Thyroid gland (tissue), 4 donors: ENCODE data around the gene PRTFDC1. TPM values are rescaled to one million over a fixed set of nuclear protein-coding genes. Genes with fewer than 3 reads are reported as not detected.
"Not testable (repeated sequence)": the region's sequence is repeated elsewhere in the genome, so short reads cannot be mapped to it uniquely, and the experiment has no call there.

Source experiments
- DNase-seq, 2 donors: peaks; one replicate each; pipeline ENCODE4 v3.0.0-alpha.2; 2019
- H3K27ac ChIP-seq, 3 donors: fragments of 200-600 bp; sonication (generic); 1 replicate in 2 of 3; 2 replicates in 1 of 3; pipeline ENCODE4 v1.5.1; 2016 to 2019; ENCODE audit warnings: mild to moderate bottlenecking in 1 of 3, moderate library complexity in 1 of 3
- H3K27me3 ChIP-seq: fragments of 200-600 bp; sonication (generic); one replicate; pipeline ENCODE4 v1.5.1; 2019
- H3K36me3 ChIP-seq, 2 donors: fragments of 200-600 bp; sonication (generic); one replicate each; pipeline ENCODE4 v1.5.1; 2016 to 2019
- H3K4me1 ChIP-seq, 2 donors: fragments of 200-600 bp; sonication (generic); one replicate each; pipeline ENCODE4 v1.5.1; 2017 to 2019
- H3K4me3 ChIP-seq, 3 donors: fragments of 200-600 bp; sonication (generic); replicated peaks in 1 of 3; 1 replicate in 2 of 3; 2 replicates in 1 of 3; pipeline ENCODE4 v1.5.1; 2016; ENCODE audit warnings: mild to moderate bottlenecking in 1 of 3
- H3K9me3 ChIP-seq: fragments of 200-600 bp; sonication (generic); one replicate; pipeline ENCODE4 v1.5.1; 2017
- POLR2A ChIP-seq, 2 donors: fragments of 450-650 bp; IDR thresholded peaks; one replicate each; pipeline ENCODE4 v1.6.1; 2017; ENCODE audit warnings: antibody characterized with exemption in 2 of 2, mild to moderate bottlenecking in 2 of 2, moderate library complexity in 1 of 2
- WGBS, 2 donors: methylation state at CpG; one replicate each; pipeline ENCODE4 v1.1.5; 2017; 5-methylcytosine and 5-hydroxymethylcytosine counted together
- intact Hi-C: fragments of 100-400 bp; cut with DNase I; formaldehyde crosslinking; loops from one replicate; pipeline ENCODE4 v1.15.1; 2023
- total RNA-seq, 4 donors: library from RNA; depleted of rRNA; stranded (reverse); fragments of >200 nt; gene quantifications; one replicate each; pipeline ENCODE4 v1.2.3, GENCODE V29; 2016
- TF ChIP-seq, protein P1 (sequence below), 6 experiments: fragments of 200-600 bp in 3 of 6; fragments of 450-650 bp in 3 of 6; sonication (generic) in 3 of 6; IDR thresholded peaks; one replicate each; pipeline ENCODE4 v1.5.1; 2016 to 2019; ENCODE audit warnings: antibody characterized with exemption in 6 of 6, mild to moderate bottlenecking in 2 of 6, inconsistent platforms in 1 of 6, moderate library complexity in 1 of 6

Gene PRTFDC1
- total RNA-seq, 4 donors from 2014 or later: 2.9 to 8.7 (median 5.6) TPM

DNA sequence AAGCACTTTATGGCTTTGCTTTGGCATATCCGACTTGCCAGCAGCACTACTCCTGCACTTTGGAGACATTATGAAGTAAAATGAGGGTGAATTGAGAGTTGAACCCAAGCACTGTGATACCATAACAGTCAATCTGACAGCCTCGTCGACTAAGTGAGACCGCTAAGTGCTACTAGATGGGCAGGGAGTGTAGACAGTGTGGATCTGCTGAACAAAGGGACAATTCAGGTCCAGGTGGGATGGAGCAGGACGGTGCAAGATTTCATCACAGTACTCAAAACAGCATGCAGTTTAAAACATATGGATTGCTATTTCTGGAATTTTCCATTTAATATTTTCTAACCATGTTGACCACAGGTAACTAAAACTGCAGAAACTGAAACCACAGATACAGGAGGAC is 20.8 kb upstream of the PRTFDC1 start:
- Histone ChIP-seq H3K27me3 (no peaks in the 10 kb centered on the region), H3K36me3 (no peaks in the 10 kb centered on the region), H3K4me3 (no peak overlapping the region), H3K4me1 (no peaks in the 10 kb centered on the region), H3K27ac (no peak overlapping the region), H3K9me3 (no peaks in the 10 kb centered on the region)
- DNase-seq: no peak
- no peak for TF ChIP-seq POLR2A (IDR thresholded peaks at IDR 0.05)
- TF ChIP-seq, protein P1, sequence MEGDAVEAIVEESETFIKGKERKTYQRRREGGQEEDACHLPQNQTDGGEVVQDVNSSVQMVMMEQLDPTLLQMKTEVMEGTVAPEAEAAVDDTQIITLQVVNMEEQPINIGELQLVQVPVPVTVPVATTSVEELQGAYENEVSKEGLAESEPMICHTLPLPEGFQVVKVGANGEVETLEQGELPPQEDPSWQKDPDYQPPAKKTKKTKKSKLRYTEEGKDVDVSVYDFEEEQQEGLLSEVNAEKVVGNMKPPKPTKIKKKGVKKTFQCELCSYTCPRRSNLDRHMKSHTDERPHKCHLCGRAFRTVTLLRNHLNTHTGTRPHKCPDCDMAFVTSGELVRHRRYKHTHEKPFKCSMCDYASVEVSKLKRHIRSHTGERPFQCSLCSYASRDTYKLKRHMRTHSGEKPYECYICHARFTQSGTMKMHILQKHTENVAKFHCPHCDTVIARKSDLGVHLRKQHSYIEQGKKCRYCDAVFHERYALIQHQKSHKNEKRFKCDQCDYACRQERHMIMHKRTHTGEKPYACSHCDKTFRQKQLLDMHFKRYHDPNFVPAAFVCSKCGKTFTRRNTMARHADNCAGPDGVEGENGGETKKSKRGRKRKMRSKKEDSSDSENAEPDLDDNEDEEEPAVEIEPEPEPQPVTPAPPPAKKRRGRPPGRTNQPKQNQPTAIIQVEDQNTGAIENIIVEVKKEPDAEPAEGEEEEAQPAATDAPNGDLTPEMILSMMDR (IDR thresholded peaks at IDR 0.05): no peak
- WGBS, 2 donors: 75 to 76% methylated on average over 5 of the region's 5 CpGs
- intact Hi-C loops: no loop called here

DNA sequence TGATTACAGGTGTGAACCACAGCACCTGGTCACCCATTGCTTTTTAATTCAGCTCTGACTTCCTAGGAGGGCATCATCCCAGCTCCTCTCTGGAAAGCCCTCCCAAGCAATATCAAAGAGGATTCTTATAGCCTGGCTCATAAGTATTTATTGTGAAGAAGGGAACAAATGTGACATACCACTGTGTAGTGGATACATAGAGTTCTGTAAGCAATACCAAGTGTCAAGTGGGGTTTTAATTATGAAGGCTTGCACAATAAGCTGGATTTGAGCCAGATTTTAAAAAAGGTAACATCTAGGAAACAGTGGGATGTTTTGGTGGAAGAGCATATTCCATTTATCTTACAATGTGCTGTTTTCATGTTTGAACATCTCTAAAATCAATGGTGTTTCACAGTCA is 19.0 kb upstream of the PRTFDC1 start:
- Histone ChIP-seq H3K9me3 (no peaks in the 10 kb centered on the region), H3K27ac (no peak overlapping the region), H3K4me1 (no peaks in the 10 kb centered on the region), H3K36me3 (no peaks in the 10 kb centered on the region), H3K4me3 (no peak overlapping the region), H3K27me3 (no peaks in the 10 kb centered on the region)
- DNase-seq: no peak
- TF ChIP-seq, protein P1 (IDR thresholded peaks at IDR 0.05): no peak
- TF ChIP-seq POLR2A (IDR thresholded peaks at IDR 0.05): no peak
- intact Hi-C loops: no loop called here

DNA sequence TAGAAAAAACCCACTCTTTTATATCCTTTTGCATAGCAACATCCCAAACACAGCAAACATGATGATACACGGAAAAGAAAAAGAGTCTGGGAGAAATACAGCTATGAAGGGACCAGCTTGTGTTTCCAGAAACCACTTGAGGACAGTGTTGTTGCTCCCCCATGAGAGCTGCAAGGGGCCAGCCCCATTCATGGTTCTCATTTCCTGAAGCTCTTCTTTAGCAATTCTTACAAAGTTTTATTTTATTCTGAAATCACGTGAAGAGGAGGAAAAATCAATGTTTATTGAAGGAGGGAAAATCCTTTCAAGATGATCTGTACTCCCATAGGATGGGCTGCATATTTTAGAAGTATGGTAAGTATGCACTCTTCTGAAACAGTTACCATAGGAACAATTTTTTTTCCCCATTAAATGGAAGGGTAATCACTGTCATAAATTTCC is 17.5 kb upstream of the PRTFDC1 start:
- WGBS, 2 donors: 45 to 58% methylated on average over 2 of the region's 2 CpGs
- DNase-seq: no peak
- Histone ChIP-seq H3K4me3 (no peak overlapping the region), H3K27me3 (no peaks in the 10 kb centered on the region), H3K27ac (no peak overlapping the region), H3K36me3 (no peaks in the 10 kb centered on the region), H3K9me3 (no peaks in the 10 kb centered on the region), H3K4me1 (no peaks in the 10 kb centered on the region)
- intact Hi-C loops: no loop called here
- TF ChIP-seq POLR2A (IDR thresholded peaks at IDR 0.05): no peak
- TF ChIP-seq, protein P1 (IDR thresholded peaks at IDR 0.05): no peak

DNA sequence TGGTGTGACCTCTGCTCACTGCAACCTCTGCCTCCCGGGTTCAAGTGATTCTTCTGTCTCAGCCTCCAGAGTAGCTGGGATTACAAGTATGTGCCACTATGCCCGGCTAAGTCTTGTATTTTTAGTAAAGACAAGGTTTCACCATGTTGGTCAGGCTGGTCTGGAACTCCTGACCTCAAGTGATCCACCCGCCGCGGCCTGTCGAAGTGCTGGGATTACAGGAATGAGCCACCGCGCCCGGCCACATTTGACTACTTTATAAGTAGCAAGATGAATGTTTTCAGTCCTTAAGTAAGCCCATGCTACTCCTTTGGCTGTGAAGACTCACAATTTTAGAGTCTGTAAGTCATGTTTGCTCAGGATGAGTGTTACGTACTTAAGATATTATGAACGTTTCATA is 16.5 kb upstream of the PRTFDC1 start:
- H3K27ac ChIP-seq, H3K36me3 ChIP-seq, H3K4me1 ChIP-seq, H3K9me3 ChIP-seq, H3K4me3 ChIP-seq, DNase-seq, intact Hi-C loops, H3K27me3 ChIP-seq: not testable (repeated sequence)
- 90 to 91% methylated on average over 11 of the region's 11 CpGs for WGBS, 2 donors

DNA sequence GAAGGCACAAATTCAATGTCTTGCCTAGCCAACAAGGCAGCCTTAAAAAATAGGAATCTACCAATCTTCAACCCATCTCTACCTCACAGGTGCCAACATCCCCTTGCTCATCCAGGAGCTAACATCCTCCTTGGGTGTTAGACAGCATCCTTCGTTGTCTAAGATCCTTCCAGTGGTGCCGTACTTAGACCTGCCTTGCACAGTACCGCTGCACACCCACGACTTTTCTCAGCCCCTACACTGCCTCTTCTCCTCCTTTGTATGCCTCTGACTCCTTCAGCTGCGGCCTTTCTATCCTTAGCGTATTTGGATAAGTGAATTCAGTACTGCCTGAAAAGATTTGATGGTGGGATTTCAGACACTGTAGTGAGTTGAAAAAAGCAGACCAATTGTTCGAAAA is 15.9 kb upstream of the PRTFDC1 start:
- no peak overlapping the region for H3K27ac ChIP-seq
- intact Hi-C loops: no loop called here
- H3K4me1 ChIP-seq: no peaks in the 10 kb centered on the region
- WGBS, 2 donors: 87 to 97% methylated on average over 7 of the region's 7 CpGs
- no peaks in the 10 kb centered on the region for H3K9me3 ChIP-seq
- no peak for DNase-seq
- no peaks in the 10 kb centered on the region for H3K27me3 ChIP-seq
- no peaks in the 10 kb centered on the region for H3K36me3 ChIP-seq
- TF ChIP-seq, protein P1 (IDR thresholded peaks at IDR 0.05): no peak
- TF ChIP-seq POLR2A (IDR thresholded peaks at IDR 0.05): no peak
- no peak overlapping the region for H3K4me3 ChIP-seq

DNA sequence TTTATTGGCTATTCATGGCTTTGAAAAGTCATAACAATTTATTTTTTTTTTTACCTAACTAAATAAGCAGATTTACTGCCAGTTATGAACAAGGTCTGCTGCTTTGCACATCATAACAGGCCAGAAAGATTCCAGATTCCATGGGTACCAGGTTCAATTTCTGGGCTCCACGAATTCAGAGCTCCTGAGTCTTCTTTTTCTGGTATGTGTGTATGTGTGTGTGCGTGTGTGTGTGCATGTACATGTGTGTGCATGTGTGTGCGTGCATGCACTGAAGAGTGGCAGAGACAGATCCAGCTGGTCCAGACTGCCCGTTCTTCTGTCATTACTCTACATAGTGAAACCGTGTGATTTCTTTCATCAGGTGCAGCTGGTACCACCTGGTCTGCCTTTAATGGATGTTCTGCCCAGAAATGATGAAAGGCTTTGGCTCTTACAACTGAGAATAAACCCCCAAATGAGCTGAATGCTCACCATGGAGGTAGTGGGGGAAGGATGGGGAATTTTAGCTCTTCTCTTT is 14.6 kb upstream of the PRTFDC1 start:
- intact Hi-C loops: no loop called here
- Histone ChIP-seq H3K27me3 (no peaks in the 10 kb centered on the region), H3K4me3 (no peak overlapping the region), H3K36me3 (no peaks in the 10 kb centered on the region), H3K4me1 (no peaks in the 10 kb centered on the region), H3K27ac (no peak overlapping the region), H3K9me3 (no peaks in the 10 kb centered on the region)
- no peak for TF ChIP-seq POLR2A (IDR thresholded peaks at IDR 0.05)
- TF ChIP-seq, protein P1 (IDR thresholded peaks at IDR 0.05): no peak
- no peak for DNase-seq
- WGBS, 2 donors: 89 to 97% methylated on average over 5 of the region's 5 CpGs
